Neural progenitor cell (in vitro differentiated cells): ENCODE data around the gene TCEANC2.

Experiments used
- CTCF ChIP-seq: fragments of 200-600 bp; sonication (generic); IDR thresholded peaks from 2 replicates; pipeline ENCODE4 v1.5.1; 2017; ENCODE audit warnings: antibody characterized with exemption, mild to moderate bottlenecking
- EZH2 ChIP-seq: fragments of 200-600 bp; sonication (generic); IDR thresholded peaks from 2 replicates; pipeline ENCODE4 v1.6.1; 2017; ENCODE audit warnings: antibody characterized with exemption, mild to moderate bottlenecking, moderate library complexity
- EZH2phosphoT487 ChIP-seq: fragments of 200-600 bp; sonication (generic); IDR thresholded peaks from 2 replicates; pipeline ENCODE4 v1.6.1; 2017; ENCODE audit warnings: antibody characterized with exemption

GRCh38 chr1:54027848-54028247 lies 25.6 kb upstream of the TCEANC2 start:
- TF ChIP-seq EZH2 (no peak), CTCF (no peak), EZH2phosphoT487 (no peak)
